GM21526 (cell line): ENCODE measurements around the gene RAD51B.

Experiments used
- ATAC-seq: cut with Tn5 transposase; IDR thresholded peaks from one replicate; pipeline ENCODE4 v1.9.1; 2021; ENCODE audit warnings: moderate library complexity; ENCODE audit not compliant: unreplicated experiment, low FRiP score

The RAD51B gene

DNA sequence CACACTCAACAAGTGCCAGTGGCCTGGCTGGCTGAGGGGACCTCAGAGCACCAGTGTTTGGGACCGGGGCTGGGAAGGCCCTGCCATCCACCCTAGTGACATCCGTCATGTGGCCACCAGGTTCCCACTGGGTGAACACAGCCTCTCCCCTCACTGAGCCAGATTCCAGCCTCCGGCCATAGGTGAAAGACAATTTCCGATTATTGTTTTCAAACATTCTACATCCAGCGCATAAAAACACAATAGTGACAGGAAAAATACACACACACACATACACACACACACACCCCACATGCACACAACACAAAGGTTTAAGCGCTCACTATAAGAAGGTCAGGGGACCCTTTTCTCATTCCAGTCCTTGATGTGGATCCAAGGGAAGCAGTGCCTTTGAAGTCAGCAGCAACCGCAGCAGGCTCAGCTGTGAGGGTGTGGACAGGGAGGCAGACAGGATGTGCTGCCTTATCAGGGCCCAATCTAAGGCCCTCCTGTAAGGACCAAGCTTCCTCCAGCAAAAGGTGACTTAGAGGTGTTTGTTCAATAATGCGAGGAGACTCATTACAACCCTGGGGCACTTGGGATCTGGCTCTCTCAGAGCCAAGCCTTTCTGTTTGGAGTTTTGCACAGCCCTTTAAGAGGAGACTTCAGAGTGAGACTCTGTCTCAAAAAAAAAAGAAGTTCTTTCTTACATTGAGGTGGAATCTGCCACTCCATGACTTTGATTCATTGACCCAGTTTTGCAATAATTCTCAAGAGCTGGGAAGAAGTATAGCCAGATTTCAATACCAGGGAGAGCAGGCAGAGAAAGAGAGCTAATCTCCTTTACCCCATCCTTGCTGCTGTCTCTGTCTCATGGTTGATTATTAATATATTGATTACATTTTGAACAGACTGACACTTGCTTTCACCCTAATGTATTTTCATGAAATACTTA is 745.5 kb downstream of the RAD51B start:
- no peak for ATAC-seq

DNA sequence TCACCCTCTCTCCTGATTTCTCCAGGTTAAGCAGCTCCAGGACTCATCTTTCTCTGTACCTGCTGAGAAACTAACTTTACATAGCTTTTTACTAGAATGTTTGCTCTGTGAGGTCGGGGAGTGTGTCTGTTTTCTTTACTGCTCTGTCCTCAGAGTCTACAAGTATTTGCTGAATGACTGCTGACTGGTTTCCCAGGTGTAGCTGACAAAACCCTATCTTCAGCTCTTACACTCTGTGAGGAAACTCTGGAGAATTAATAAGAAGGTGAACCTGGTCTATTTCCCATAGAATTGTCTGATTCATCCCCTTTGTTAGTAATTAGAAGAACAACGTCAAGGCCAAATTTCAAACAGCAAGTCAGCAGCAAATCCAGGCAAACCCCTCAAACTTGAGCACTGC is 746.5 kb downstream of the RAD51B start:
- no peak for ATAC-seq

DNA sequence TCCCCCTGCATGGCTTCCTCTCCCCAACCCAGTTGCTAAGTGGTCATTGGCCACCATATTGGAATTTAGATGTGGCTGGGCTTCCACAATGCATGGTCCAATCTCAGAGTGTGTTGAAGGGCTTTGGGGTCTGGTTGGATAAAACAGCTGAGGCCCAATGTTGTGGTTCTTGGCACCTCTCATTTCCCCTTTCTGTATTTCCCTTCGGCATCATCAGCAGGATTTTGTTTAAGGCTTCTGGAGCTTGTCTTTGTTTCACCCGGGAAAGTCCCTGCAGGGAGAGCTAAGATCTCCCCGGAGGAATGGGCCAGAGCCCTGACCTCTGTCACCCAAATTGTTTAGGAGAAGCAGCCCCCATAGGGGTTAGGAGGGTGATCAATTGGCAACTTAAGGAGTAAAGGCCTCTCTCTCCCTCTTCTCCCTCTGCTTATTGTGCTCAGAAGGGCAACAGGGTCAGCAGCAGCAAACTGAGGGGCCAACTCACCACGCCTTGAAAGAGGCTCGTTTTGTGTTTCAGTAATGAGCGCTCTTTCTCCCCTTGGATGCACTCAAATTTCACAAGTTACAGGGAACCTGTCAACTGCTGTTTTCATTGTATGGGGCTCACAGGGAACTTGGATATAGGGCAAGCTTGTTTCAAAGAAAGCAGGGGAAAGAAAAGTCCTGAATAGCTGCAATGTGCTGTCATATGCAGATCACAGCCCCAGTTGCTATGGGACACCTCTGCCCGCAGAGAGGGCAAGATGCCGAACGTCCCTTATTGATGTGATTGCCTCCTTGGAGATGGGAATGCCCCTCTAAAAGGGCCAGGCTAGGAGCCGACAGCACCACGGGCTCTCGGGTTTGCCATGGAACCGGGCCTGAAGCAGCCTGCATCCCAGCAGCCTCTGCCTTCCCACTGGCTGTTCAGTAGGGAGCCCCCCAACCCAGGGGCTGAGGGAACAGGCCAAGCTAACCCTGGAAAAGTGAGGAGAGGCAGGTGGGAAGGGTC is 749.6 kb downstream of the RAD51B start:
- no peak for ATAC-seq

DNA sequence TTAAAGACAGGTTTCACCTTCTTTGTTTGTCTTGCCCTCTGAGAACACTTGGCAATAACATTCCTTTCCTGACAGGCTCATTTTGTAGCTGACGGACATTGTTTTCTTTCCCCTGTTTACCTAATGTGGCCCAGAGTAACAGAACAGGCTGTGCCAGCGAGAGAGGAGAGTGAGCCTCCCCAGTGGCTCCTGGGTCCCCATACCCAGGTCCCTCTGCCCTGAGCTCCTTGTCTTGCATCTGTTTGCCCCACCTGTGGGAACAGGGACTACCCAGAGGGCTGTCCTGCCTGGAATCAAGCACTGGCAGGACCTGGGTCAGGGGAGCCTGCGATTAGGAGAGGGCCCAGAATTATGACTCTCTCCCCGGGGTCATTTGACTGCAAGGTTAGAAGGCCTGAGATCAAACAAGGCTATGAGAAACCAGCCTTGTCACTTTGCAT is 750.4 kb downstream of the RAD51B start:
- no peak for ATAC-seq

DNA sequence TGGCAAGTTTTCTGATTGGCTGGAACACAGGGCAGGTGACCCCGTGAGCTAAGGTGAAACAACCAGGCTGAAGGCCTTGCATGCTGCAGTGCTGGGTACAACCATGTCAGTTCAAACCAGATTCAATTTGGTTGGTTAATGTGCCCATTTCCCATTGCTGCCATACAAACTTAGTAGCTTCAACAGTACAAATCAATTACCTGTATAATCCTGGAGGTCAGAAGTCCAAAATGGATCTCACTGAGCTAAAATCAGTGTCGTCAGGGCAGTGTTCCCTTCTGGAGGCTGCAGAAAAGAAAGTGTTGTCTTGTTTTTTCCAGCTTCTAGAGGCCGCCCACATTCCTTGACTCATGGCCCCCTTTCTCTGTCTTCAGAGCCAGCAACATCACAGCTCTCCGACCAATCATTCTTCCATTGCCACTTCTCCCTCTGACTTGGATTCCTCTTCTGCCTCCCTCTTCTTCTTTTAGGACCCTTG is 751.6 kb downstream of the RAD51B start:
- ATAC-seq = no peak

DNA sequence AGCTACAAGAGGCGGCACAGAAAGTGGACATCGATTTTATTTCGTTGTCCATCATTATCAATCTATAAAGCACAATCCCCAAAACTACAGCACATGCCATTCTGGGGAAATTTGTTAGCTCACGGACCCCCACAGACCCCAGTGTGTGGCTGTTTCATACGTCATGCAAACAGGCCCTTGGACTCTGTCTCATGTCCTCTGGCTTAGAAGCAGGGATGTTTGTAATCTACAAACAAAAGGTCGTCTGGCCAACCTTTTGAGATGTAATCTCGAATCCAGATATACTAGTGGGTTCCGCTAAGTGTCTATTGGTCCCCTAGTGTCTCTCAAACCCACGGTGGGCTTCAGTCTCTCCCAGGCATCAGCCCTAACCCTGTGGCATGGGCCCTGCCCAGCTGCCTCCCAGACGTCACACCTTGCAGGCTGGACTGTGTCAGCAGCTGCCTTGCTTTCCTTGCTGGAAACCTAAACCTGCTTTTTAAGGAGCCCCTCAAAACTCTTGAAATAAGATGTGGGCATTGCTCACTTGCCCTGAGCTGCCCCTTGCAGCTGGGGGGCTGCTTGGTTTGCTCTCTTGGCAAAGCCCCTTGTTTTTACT is 752.4 kb downstream of the RAD51B start:
- ATAC-seq = no peak

DNA sequence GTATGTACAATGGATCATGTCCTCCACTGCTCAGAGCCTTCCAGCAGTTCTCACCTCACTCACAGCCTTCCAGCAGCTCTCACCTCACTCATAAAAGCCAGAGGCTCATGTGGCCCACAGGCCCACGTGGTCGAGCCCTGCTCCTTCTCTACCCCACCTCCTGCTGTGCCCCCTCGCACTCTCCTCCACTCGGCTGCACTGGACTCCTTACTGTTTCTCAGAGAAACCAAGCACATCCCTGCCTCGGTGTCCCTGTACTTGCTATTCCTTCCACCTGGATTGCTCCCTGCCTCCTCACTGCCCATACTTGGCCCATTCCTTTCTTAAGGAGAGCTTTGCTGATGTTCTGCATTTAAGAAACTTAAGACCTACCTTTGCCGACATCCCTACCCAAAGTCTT is 753.5 kb downstream of the RAD51B start:
- ATAC-seq = no peak

DNA sequence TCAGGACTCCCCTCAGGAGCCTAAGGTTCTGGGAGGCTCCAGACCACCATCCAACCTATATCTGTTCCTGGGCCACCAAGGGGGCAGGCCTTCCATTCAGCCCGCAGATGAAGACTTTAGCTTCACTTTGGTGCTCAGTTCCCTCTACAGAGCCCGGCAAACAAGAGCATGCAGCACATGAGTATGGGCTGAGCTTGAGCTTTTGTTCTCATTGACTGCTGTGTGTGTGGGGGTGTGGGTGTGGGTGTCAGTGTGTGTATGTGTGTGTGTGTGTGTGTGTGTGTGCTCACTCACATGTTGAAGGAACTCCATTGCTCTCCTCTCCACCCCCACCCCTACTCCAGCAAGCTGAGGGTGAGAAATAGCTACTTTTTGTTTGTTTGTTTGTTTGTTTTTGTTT is 754.1 kb downstream of the RAD51B start:
- ATAC-seq = no peak

DNA sequence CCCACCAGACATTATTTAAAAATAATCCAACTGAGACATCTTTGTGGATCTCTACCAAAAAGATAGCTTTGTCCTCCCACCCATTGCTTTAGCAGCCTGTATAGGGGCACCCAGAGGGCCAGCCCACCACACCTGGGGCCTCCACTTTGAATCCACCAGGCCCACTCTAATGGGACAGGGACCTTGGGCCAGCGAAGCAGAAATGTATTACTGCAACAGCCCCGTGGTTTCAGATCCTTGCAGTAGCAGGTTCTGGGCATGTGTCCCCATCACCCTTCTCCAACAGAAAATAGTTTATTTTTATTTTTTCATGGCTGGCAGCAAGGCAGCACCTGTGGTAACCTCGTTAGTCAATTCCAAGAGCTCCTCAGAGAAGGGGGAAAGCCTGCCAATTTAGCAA is 754.9 kb downstream of the RAD51B start:
- no peak for ATAC-seq

DNA sequence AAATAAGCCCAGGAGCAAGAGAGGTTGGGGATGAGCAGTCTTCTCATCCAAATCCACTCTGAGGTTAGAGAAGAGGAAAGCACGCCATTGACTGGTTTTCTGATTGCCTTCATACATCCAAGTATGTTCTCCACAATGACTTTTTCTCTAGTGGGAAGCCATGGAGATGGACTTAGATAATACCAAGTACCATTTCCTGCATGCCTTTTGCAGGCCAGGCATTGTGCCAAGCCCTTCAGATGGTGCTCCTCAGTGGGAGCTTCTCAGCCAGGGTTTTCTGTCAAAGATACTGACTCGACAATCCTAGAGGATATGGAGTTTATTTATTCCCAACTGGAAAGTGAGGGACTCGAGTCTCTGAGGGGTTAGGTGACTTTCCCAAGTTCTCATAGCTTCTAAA is 755.3 kb downstream of the RAD51B start:
- no peak for ATAC-seq

DNA sequence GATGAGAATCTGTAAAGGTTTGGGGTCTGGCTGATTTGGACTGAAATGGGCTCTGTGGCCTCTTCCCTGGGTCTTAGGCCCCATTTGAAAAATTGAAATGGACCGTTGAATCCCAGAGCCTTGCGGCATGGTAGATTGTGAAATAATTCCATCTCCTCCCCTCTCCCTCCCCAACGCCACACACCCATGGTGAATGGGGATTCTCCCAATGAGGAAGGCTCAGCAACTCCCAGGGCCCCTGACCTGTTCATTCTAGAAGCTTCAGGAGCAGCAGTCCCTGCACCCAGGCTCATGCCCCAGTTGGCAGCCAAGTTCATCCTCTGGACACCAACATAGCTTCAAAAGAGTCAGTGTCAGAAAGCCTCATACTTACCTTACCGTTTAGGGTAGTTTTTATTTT is 755.8 kb downstream of the RAD51B start:
- no peak for ATAC-seq

DNA sequence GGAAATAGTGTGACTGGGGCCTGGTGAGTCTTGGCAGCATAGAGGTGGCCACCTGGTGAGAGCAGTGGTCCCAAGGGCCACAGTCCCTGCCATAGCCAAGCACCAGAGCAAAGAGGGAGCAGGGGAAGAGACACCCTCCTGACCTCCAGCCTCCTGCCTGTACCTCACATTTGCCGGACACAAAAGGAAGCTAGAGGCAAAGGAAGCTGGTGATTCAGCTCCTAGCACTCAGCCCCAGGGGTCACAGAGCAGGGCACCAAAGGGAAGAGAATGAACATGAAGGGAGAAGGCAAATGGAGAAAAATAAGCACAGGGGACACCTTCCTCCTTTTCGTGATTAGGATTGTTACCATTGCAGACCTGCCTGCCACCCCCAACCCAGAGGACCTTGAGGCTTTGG is 756.5 kb downstream of the RAD51B start:
- ATAC-seq = no peak

DNA sequence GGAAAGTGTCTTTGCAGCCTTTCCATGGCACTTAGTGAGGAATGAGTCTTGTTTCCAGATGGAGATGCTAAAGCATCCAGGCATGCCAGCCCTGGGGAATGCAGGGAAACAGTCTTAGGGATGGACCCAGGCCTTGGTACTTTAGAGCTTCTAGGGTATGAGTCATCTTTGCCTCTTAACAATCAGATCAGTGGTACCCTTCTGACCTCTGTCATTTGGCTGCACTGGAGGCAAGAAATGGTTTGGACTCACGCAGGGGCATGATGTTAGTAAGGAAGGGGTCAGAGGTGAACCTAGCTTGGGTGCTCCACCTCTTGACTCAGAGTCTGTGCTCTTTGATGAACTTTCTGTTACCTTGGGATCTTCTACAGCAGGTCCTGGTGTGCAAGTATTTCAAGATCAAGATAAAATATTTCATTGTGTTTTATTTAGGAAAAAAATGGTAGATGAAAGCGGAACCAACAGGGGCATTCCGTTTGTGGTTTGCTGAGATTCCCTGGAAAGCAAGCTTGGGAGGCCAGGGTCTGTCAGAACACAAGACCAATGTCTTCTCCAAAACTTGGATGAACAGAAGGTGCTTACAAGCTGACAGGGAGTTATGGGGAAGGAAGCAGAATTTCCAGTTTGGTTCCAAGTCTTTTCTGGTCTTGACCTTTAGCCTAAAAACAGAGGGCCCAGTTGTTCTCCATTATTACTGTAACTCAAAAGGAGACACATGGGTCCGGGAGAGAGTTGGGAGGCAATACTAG is 757.1 kb downstream of the RAD51B start:
- no peak for ATAC-seq

DNA sequence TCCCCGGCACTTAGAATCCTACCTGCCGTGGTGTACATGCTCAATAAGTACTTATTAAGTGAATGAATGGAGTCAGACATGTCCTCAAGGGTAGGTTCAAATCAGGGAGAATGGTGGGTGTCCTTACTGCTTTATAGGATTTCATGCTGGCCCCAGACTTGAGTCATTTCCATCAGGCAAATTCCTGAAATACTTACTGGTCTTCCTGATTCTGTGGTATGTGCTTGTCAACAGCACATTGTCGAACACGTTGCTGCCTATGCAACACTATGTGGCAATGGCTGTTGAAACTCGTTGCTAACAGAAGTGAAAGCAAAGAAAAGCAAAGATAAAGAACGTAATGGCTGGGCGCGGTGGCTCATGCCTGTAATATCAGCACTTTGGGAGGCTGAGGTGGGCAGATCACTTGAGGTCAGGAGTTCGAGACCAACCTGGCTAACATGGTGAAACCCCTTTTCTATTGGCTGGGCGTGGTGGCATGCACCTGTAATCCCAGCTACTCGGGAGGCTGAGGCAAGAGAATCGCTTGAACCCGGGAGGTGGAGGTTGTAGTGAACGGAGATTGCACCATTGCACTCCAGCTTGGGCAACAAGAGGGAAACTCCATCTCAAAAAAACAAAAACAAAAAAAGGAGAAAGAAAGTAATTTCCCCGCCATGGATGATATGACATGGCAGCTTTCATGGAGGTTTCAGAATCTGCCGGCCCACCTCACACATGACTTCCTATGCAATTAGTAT is 758.4 kb downstream of the RAD51B start:
- ATAC-seq = no peak

DNA sequence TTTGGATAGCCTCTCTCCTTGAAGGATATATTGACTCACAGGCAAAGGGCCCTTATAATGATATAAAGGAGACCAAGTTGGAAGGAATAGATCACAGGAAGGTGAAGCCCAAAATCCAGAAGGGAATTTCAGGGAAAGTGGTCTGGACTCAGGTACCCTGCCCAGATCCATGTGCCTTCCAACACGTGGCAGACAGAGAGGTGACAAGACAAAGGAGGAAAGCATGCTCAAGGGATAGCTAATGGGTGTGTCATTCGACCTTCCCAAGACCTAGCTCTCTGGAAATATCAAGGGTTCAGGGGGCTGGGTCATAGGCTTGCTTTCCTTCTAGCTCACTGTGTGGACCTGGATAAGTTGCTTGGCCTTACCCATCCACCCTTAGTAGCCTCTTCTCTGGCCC is 759.0 kb downstream of the RAD51B start:
- no peak for ATAC-seq

DNA sequence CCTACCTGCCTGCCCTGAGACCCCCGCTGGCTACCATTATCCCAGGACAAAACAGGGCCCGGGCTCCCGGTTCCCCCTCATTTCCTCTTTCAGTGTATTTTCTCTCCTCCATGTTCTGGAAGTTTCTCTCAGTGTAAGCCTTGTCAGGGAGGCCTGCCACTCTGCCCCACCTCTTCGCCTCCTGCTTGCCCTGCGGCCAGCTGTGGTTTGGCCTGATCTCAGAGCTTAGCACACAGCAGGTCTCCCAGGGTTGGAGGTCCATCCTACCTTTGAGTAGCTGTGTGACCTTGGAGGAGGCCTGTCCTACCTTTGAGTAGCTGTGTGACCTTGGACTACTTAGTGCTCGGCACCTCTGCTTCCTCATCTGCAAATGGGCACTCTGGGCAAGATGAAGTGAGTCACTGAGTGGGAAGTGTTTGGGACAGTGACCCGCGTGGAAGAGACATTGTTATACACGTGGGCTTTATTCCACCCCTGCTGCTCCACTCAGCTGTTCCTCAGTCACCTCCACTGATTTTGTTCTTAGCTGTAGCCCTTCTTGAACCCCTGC is 760.6 kb downstream of the RAD51B start:
- ATAC-seq = no peak

DNA sequence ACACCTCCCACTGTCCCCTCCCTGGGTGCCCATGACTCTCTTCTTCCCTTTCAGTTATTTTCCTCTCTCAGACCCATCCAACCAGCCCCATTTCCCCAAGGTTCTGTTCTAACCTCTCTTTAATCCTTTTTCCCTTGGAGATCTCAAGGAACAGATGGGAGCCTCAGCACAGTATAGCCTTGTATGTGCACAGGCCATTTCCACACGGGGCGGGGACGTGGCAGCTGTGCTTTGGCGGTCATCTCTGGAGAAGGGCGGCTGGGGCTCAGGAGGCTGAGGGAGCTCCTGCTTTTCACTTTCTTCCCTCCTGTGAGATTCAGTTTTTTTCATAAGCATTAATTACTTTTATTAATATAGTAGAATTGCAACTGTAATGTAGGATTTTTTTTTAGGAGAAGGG is 761.1 kb downstream of the RAD51B start:
- ATAC-seq = no peak

DNA sequence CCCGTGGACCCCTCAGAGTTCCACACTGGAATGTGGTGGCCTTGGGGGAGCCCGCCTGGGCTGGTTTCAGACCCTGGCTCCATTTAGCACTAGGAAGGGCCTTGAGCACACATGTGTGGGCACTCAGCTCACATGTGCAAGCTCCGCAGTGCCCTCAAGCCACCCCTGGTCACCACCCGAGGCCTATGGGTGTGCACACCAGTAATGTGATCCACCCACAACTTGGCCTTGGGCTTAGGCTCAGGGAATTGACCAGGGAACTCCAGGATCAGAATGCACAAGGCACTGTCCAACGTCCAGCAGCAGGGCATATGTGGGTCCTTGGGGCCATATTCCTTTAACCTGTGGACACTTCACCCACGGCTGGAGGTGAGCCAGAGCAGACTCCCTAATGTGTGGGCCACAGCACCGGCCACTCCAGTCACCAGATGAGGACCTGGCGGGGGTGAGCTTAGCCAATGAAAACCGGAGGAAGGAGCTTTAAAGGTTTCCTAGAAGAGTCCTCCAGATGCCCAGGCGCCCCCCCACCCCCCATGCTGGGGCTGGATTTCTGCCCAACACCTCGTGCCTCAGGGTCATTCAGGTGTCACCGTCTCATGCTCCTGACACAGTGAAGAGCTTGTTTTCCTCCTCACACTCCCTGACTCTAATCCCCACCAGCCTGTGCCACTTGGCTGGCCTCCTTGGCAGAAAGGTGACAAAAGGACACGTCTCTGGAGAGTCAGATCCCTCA is 764.1 kb downstream of the RAD51B start:
- no peak for ATAC-seq
